Esophagus squamous epithelium (tissue), 4 donors: ENCODE measurements around the gene ASGR1.

Experiments used
- CTCF ChIP-seq, 6 experiments: fragments of 450-650 bp in 4 of 6; fragments of 200-600 bp in 2 of 6; sonication (generic) in 2 of 6; IDR thresholded peaks; one replicate each; pipeline ENCODE4 v1.5.1; 2016 to 2019; ENCODE audit warnings: antibody characterized with exemption in 6 of 6, mild to moderate bottlenecking in 4 of 6, moderate library complexity in 4 of 6
- POLR2A ChIP-seq, 4 donors: fragments of 450-650 bp; IDR thresholded peaks; one replicate each; pipeline ENCODE4 v1.6.1; 2017; ENCODE audit warnings: antibody characterized with exemption in 4 of 4, mild to moderate bottlenecking in 4 of 4, moderate library complexity in 3 of 4

DNA sequence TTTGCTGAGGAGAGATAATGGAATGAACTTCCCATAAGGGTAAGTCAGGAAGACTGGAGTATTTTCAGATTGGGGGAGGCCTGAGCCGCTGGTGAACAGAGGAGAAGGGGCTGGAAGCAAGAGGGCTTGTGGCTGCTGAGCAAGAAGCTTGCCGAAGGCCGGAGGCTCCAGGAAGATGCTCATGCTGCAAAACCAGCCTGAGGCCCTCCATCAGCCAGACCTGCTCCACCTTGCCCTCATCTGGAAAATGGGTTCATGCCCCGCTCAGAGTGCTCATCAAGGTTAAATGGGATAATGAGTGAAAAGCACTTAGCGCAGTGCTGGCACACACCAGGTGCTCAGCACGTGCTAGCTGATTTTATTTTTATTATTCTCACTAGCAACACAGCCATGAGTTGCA, 5.5 kb upstream of the ASGR1 start:
- no peak for TF ChIP-seq CTCF (IDR thresholded peaks at IDR 0.05)
- no peak for TF ChIP-seq POLR2A (IDR thresholded peaks at IDR 0.05)
